ENCODE results near the gene GLIS2.

- TF ChIP-seq CTCF (IDR thresholded peaks at IDR 0.05) (no peak), EP300 (IDR thresholded peaks at IDR 0.05) (no peak), POLR2AphosphoS5 (IDR thresholded peaks at IDR 0.05) (no peak), POLR2A (IDR thresholded peaks at IDR 0.05) (no peak)
Measured at GRCh38 chr16:4324492-4325252, 8.8 kb downstream of the GLIS2 start.

Measured in gastroesophageal sphincter (tissue), 3 donors.